ENCODE results near the gene ZCCHC10. TPM values are rescaled to one million over a fixed set of nuclear protein-coding genes. Genes with fewer than 3 reads are reported as not detected.

The ZCCHC10 gene
- total and polyA plus RNA-seq, 10 of the 15 experiments (the other 5 are each of a cell fraction or from before 2014, with no cell fraction given) = 16.8 to 117 (median 53.5) TPM

DNA sequence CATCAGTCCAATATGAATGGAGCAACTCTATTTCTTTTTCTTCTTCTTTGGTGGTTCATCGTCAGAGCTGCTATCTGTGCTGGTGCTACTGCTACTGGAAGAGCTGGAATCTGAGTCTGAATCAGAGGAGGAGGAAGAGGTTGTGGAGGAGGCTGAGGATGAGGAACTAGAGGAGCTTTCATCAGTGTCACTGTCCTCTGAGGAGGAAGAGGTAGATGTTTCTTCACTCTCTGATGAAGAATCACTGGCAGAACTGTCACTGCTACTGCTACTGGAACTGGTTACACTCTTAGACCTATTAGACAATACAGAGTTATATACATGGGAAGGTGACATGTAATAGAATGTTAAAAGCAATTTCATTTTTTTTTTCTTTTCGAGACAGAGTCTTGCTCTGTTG is 27.8 kb downstream of the ZCCHC10 start (continued):
- TF ChIP-seq, protein P1, sequence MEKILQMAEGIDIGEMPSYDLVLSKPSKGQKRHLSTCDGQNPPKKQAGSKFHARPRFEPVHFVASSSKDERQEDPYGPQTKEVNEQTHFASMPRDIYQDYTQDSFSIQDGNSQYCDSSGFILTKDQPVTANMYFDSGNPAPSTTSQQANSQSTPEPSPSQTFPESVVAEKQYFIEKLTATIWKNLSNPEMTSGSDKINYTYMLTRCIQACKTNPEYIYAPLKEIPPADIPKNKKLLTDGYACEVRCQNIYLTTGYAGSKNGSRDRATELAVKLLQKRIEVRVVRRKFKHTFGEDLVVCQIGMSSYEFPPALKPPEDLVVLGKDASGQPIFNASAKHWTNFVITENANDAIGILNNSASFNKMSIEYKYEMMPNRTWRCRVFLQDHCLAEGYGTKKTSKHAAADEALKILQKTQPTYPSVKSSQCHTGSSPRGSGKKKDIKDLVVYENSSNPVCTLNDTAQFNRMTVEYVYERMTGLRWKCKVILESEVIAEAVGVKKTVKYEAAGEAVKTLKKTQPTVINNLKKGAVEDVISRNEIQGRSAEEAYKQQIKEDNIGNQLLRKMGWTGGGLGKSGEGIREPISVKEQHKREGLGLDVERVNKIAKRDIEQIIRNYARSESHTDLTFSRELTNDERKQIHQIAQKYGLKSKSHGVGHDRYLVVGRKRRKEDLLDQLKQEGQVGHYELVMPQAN (conservative IDR thresholded peaks at IDR 0.05) = no peak

DNA sequence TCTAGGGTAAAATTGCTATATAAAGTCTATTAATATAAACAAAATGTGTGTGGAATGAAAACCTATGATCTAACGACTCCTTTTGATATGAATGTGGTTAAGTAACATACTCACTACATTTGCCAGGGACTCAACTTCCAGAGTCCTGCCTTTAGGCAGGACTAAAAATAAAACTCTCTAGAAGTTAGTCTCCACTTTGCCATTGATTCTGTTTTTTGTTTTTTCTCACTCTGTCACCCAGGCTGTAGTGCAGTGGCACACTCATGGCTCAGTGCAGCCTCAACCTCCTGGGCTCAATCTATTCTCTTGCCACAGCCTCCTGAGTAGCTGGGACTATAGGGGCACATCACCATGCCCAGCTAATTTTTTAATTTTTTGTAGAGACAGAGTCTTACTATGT is 30.0 kb downstream of the ZCCHC10 start:
- SMC1A ChIA-PET (ENCODE audit: uncharacterized antibody, unreplicated experiment) = no interaction called here
- no peak for FAIRE-seq
- intact Hi-C loops (cut with micrococcal nuclease; ENCODE audit: unreplicated experiment) (no loop called here), in situ Hi-C loops (cut with MboI) (no loop called here)
- CTCF ChIA-PET = no interaction called here
- H3K36me3 ChIP-seq (ENCODE audit: control insufficient read depth in 2 of 2, insufficient read depth in 2 of 2, low read length in 1 of 2) = no peaks in the 10 kb centered on the region
- H3K27me3 ChIP-seq (replicated peaks in 1 of 2; ENCODE audit: control insufficient read depth in 2 of 2, insufficient read depth in 2 of 2, low read length in 1 of 2) = no peaks in the 10 kb centered on the region
- H3K9ac ChIP-seq (ENCODE audit: control insufficient read depth, insufficient read depth, low read length) = no peak overlapping the region
- POLR2A ChIA-PET = no interaction called here
- no peak overlapping the region for H3K27ac ChIP-seq (ENCODE audit: control insufficient read depth, insufficient read depth)
- 100% methylated on average over 1 of the region's 1 CpG for WGBS (ENCODE audit: insufficient coverage, insufficient replicate concordance, low lambda C conversion rate, missing lambda C conversion rate)
- no TSS peak for BruUV-seq (replicated peaks)
- no peak overlapping the region for H3K4me2 ChIP-seq (ENCODE audit: control insufficient read depth, insufficient read depth)
- H3K4me3 ChIP-seq = no peak overlapping the region
- no peak for ATAC-seq
- no peaks in the 10 kb centered on the region for H3K79me2 ChIP-seq (ENCODE audit: control insufficient read depth, insufficient read depth, low read length)
- no peaks in the 10 kb centered on the region for H3K4me1 ChIP-seq (ENCODE audit: control insufficient read depth, insufficient read depth, low read length)
- RAD21 ChIA-PET (ENCODE audit: unreplicated experiment) = no interaction called here
- H2AFZ ChIP-seq (ENCODE audit: control insufficient read depth, low read depth, low read length) = no peak overlapping the region
- no peaks in the 10 kb centered on the region for H4K20me1 ChIP-seq (ENCODE audit: control insufficient read depth, insufficient read depth)
- H3K9me3 ChIP-seq (replicated peaks; ENCODE audit: control insufficient read depth, insufficient read depth, low read length) = no peaks in the 10 kb centered on the region
- no peak for DNase-seq (ENCODE audit: low read depth, low spot score)
- TF ChIP-seq HDGF (IDR thresholded peaks at IDR 0.05) (no peak), NFIC (IDR thresholded peaks at IDR 0.05; ENCODE audit: low read depth, low read length) (no peak), MXI1 (IDR thresholded peaks at IDR 0.05; ENCODE audit: low read depth, low read length) (no peak), LARP7 (IDR thresholded peaks at IDR 0.05) (no peak), ZZZ3 (IDR thresholded peaks at IDR 0.05; ENCODE audit: control insufficient read depth, insufficient read length, low read depth) (no peak), KDM1A (IDR thresholded peaks at IDR 0.05; ENCODE audit: borderline replicate concordance) (no peak), EGR1 (IDR thresholded peaks at IDR 0.05; ENCODE audit: borderline replicate concordance in 1 of 2, low read depth in 2 of 2, low read length in 2 of 2) (no peak), SIN3A (IDR thresholded peaks at IDR 0.05; ENCODE audit: low read depth, low read length) (no peak), POLR2AphosphoS2 (IDR thresholded peaks at IDR 0.05; ENCODE audit: low read depth, low read length) (no peak)
- TF ChIP-seq, protein P2, sequence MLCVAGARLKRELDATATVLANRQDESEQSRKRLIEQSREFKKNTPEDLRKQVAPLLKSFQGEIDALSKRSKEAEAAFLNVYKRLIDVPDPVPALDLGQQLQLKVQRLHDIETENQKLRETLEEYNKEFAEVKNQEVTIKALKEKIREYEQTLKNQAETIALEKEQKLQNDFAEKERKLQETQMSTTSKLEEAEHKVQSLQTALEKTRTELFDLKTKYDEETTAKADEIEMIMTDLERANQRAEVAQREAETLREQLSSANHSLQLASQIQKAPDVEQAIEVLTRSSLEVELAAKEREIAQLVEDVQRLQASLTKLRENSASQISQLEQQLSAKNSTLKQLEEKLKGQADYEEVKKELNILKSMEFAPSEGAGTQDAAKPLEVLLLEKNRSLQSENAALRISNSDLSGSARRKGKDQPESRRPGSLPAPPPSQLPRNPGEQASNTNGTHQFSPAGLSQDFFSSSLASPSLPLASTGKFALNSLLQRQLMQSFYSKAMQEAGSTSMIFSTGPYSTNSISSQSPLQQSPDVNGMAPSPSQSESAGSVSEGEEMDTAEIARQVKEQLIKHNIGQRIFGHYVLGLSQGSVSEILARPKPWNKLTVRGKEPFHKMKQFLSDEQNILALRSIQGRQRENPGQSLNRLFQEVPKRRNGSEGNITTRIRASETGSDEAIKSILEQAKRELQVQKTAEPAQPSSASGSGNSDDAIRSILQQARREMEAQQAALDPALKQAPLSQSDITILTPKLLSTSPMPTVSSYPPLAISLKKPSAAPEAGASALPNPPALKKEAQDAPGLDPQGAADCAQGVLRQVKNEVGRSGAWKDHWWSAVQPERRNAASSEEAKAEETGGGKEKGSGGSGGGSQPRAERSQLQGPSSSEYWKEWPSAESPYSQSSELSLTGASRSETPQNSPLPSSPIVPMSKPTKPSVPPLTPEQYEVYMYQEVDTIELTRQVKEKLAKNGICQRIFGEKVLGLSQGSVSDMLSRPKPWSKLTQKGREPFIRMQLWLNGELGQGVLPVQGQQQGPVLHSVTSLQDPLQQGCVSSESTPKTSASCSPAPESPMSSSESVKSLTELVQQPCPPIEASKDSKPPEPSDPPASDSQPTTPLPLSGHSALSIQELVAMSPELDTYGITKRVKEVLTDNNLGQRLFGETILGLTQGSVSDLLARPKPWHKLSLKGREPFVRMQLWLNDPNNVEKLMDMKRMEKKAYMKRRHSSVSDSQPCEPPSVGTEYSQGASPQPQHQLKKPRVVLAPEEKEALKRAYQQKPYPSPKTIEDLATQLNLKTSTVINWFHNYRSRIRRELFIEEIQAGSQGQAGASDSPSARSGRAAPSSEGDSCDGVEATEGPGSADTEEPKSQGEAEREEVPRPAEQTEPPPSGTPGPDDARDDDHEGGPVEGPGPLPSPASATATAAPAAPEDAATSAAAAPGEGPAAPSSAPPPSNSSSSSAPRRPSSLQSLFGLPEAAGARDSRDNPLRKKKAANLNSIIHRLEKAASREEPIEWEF (IDR thresholded peaks at IDR 0.05; ENCODE audit: insufficient replicate concordance, low read depth, low read length) = no peak
- TF ChIP-seq, protein P3, sequence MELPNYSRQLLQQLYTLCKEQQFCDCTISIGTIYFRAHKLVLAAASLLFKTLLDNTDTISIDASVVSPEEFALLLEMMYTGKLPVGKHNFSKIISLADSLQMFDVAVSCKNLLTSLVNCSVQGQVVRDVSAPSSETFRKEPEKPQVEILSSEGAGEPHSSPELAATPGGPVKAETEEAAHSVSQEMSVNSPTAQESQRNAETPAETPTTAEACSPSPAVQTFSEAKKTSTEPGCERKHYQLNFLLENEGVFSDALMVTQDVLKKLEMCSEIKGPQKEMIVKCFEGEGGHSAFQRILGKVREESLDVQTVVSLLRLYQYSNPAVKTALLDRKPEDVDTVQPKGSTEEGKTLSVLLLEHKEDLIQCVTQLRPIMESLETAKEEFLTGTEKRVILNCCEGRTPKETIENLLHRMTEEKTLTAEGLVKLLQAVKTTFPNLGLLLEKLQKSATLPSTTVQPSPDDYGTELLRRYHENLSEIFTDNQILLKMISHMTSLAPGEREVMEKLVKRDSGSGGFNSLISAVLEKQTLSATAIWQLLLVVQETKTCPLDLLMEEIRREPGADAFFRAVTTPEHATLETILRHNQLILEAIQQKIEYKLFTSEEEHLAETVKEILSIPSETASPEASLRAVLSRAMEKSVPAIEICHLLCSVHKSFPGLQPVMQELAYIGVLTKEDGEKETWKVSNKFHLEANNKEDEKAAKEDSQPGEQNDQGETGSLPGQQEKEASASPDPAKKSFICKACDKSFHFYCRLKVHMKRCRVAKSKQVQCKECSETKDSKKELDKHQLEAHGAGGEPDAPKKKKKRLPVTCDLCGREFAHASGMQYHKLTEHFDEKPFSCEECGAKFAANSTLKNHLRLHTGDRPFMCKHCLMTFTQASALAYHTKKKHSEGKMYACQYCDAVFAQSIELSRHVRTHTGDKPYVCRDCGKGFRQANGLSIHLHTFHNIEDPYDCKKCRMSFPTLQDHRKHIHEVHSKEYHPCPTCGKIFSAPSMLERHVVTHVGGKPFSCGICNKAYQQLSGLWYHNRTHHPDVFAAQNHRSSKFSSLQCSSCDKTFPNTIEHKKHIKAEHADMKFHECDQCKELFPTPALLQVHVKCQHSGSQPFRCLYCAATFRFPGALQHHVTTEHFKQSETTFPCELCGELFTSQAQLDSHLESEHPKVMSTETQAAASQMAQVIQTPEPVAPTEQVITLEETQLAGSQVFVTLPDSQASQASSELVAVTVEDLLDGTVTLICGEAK (IDR thresholded peaks at IDR 0.05; ENCODE audit: borderline replicate concordance) = no peak
